Mammary epithelial cell (primary cell): ENCODE measurements around the gene SMIM11.

Source experiments
- CTCF ChIP-seq, 2 donors: IDR thresholded peaks in 1 of 2; conservative IDR thresholded peaks in 1 of 2; 2 replicates each; pipeline ENCODE4 v1.5.1; 2011 to 2012; ENCODE audit warnings: inconsistent platforms in 2 of 2, low read length in 2 of 2, mild to moderate bottlenecking in 2 of 2, control low read depth in 1 of 2, low read depth in 1 of 2; ENCODE audit not compliant: insufficient read depth in 1 of 2; ENCODE audit errors: extremely low read depth in 1 of 2
- EZH2 ChIP-seq: IDR thresholded peaks from 2 replicates; pipeline ENCODE4 v1.6.1; 2012; ENCODE audit warnings: low read length, inconsistent platforms, borderline replicate concordance

GRCh38 chr21:34342476-34342875, 32.8 kb upstream of the SMIM11 start:
- TF ChIP-seq CTCF (conservative IDR thresholded peaks at IDR 0.05 in 1 of 2, IDR thresholded peaks at IDR 0.05 in 1 of 2; ENCODE audit: extremely low read depth in 1 of 2, insufficient read depth in 1 of 2, low read depth in 1 of 2, low read length in 2 of 2): no peak
- no peak for TF ChIP-seq EZH2
